Stimulated activated CD4-positive, alpha-beta T cell treated with anti-CD3 and anti-CD28 coated beads, Interleukin-1b, Interleukin-23, amount 100 ng/mL, for 48 hours (primary cell): ENCODE measurements around the gene UQCRC1.
A peak's percentile ranks its signal among the peaks of the same experiment; 100 is the strongest.

Experiments used
- DNase-seq: peaks from one replicate; pipeline ENCODE4 v3.0.0-alpha.2; 2020

Gene UQCRC1

GRCh38 chr3:48609088-48610005 is at the start of gene UQCRC1:
Gene UQCRC1 (minus strand): TSS chr3:48609646. CDS start chr3:48609620, 26 bp downstream.
- peak; percentile 92 for DNase-seq

GRCh38 chr3:48656841-48657281 is 47.4 kb upstream of the UQCRC1 start:
- peak; percentile 30 for DNase-seq

GRCh38 chr3:48656061-48656840 is 46.8 kb upstream of the UQCRC1 start:
- DNase-seq, result peak; percentile 88

- peak; percentile 69 for DNase-seq
These were observed 46.2 kb upstream of the UQCRC1 start for GRCh38 chr3:48655606-48656005.

GRCh38 chr3:48655063-48655462 is 45.6 kb upstream of the UQCRC1 start:
- no peak for DNase-seq

- no peak for DNase-seq
These were observed 43.7 kb upstream of the UQCRC1 start for GRCh38 chr3:48652923-48653715.

- DNase-seq, result no peak
These were observed 42.3 kb upstream of the UQCRC1 start for GRCh38 chr3:48651771-48652170.

- DNase-seq, result no peak
These were observed 41.3 kb upstream of the UQCRC1 start for GRCh38 chr3:48650723-48651122.

GRCh38 chr3:48648188-48648850 is 38.9 kb upstream of the UQCRC1 start:
- DNase-seq, result no peak

GRCh38 chr3:48647714-48648113 is 38.3 kb upstream of the UQCRC1 start:
- no peak for DNase-seq

GRCh38 chr3:48644898-48645760 is 35.7 kb upstream of the UQCRC1 start:
- no peak for DNase-seq

GRCh38 chr3:48642605-48643004 is 33.2 kb upstream of the UQCRC1 start:
- DNase-seq, result no peak

- no peak for DNase-seq
These were observed 31.9 kb upstream of the UQCRC1 start for GRCh38 chr3:48641396-48641795.

GRCh38 chr3:48639944-48640606 is 30.6 kb upstream of the UQCRC1 start:
- no peak for DNase-seq

GRCh38 chr3:48637305-48637704 is 27.9 kb upstream of the UQCRC1 start:
- DNase-seq, result no peak

GRCh38 chr3:48636149-48636655 is 26.8 kb upstream of the UQCRC1 start:
- DNase-seq, result no peak

GRCh38 chr3:48635222-48636021 is 26.0 kb upstream of the UQCRC1 start, which contains the start of gene SLC26A6:
Gene SLC26A6 (minus strand): TSS chr3:48635461. CDS start chr3:48635393, 68 bp downstream.
- DNase-seq, result peak; percentile 94

- DNase-seq, result peak; percentile 49
These were observed 25.3 kb upstream of the UQCRC1 start for GRCh38 chr3:48634661-48635221.

- no peak for DNase-seq
These were observed 24.3 kb upstream of the UQCRC1 start for GRCh38 chr3:48633743-48634142.
